HCT116 (cell line): ENCODE data around the gene MBD5. TPM values are rescaled to one million over a fixed set of nuclear protein-coding genes. Genes with fewer than 3 reads are reported as not detected.

Source experiments
- ATAC-seq: fragments of 200-7000 bp; cut with Tn5 transposase; 2 replicates; pipeline ENCODE4 v1.9.1; 2020; ENCODE audit warnings: mild to moderate bottlenecking, moderate library complexity
- BruUV-seq: library from RNA; stranded (reverse); fragments of 400-500 nt; replicated peaks from 2 replicates; lab custom pipeline; 2021; lab: Mats Ljungman, UMichigan
- CTCF ChIA-PET: fragments of 300-600 bp; sonication (Branson Sonifier 250); formaldehyde crosslinking; loops from one replicate; lab custom pipeline; 2021; ENCODE audit warnings: antibody characterized with exemption; lab: Charles Lee
- POLR2A ChIA-PET: fragments of 300-600, 350-600 bp; sonication (Branson Sonifier 250); formaldehyde crosslinking; loops from one replicate; lab custom pipeline; 2021; ENCODE audit warnings: antibody characterized with exemption; lab: Charles Lee
- RAD21 ChIA-PET, 2 experiments: fragments of 300-600 bp; sonication (Branson Sonifier 250); formaldehyde crosslinking; loops; one replicate each; lab custom pipeline; 2023; ENCODE audit warnings: low total read pairs in 2 of 2; ENCODE audit not compliant: uncharacterized antibody in 2 of 2, unreplicated experiment in 2 of 2, low non-redundant PET in 1 of 2; lab: Charles Lee
- DNase-seq: peaks from one replicate; pipeline ENCODE4 v3.0.0-alpha.2; 2010; ENCODE audit warnings: low read depth, low spot score
- H2AFZ ChIP-seq: fragments of 200-600 bp; shearing (Covaris generic), sonication (generic); 2 replicates; pipeline ENCODE4 v1.6.1; 2017; ENCODE audit warnings: low read depth, mixed run types, mixed read lengths, antibody characterized with exemption, low read length; ENCODE audit not compliant: poor library complexity, severe bottlenecking
- H3K27ac ChIP-seq: 2 replicates; pipeline ENCODE4 v1.5.1; 2012; ENCODE audit warnings: low read depth, low read length
- H3K27me3 ChIP-seq: fragments of 200-600 bp; sonication (generic); 2 replicates; pipeline ENCODE4 v1.6.1; 2016; ENCODE audit warnings: mixed run types, low read length, mixed read lengths; ENCODE audit not compliant: insufficient read depth
- H3K36me3 ChIP-seq, 2 experiments: fragments of 200-500 bp in 1 of 2; fragments of 200-600 bp in 1 of 2; sonication (Bioruptor generic) in 1 of 2; sonication (generic) in 1 of 2; 2 replicates each; pipeline versions ENCODE4 v1.5.1 to v1.6.1; 2014 to 2016; ENCODE audit warnings: low read length in 2 of 2, inconsistent platforms in 1 of 2, mixed read lengths in 1 of 2, mixed run types in 1 of 2; ENCODE audit not compliant: insufficient read depth in 2 of 2, control insufficient read depth in 1 of 2
- H3K4me1 ChIP-seq, 2 experiments: fragments of 200-600 bp in 1 of 2; sonication (generic) in 1 of 2; 2 replicates each; pipeline versions ENCODE4 v1.5.1 to v1.6.1; 2012 to 2017; ENCODE audit warnings: low read length in 2 of 2, inconsistent platforms in 1 of 2, mild to moderate bottlenecking in 1 of 2, mixed read lengths in 1 of 2, mixed run types in 1 of 2, moderate library complexity in 1 of 2; ENCODE audit not compliant: insufficient read depth in 2 of 2, control insufficient read depth in 1 of 2
- H3K4me2 ChIP-seq: fragments of 200-600 bp; sonication (generic); 2 replicates; pipeline ENCODE4 v1.6.1; 2017; ENCODE audit warnings: mixed run types, low read length, mixed read lengths
- H3K4me3 ChIP-seq, 2 experiments: fragments of 200-600 bp in 1 of 2; sonication (generic) in 1 of 2; replicated peaks in 1 of 2; 2 replicates each; pipeline ENCODE4 v1.5.1; 2011 to 2016; ENCODE audit warnings: low read length in 2 of 2, control low read depth in 1 of 2, low read depth in 1 of 2, mild to moderate bottlenecking in 1 of 2, mixed read lengths in 1 of 2, mixed run types in 1 of 2
- H3K79me2 ChIP-seq: fragments of 200-600 bp; sonication (generic); 2 replicates; pipeline ENCODE4 v1.6.1; 2017; ENCODE audit warnings: mild to moderate bottlenecking, mixed run types, low read length, moderate library complexity, mixed read lengths; ENCODE audit not compliant: insufficient read depth
- H3K9ac ChIP-seq: fragments of 200-600 bp; sonication (generic); 2 replicates; pipeline ENCODE4 v1.6.1; 2016; ENCODE audit warnings: low read length, mixed read lengths
- H3K9me2 ChIP-seq: fragments of 200-600 bp; sonication (generic), shearing (Covaris generic); 2 replicates; pipeline ENCODE4 v1.6.1; 2017; ENCODE audit warnings: mixed run types, mild to moderate bottlenecking, moderate library complexity; ENCODE audit not compliant: insufficient read depth
- H3K9me3 ChIP-seq, 2 experiments: fragments of 200-500 bp in 1 of 2; fragments of 200-600 bp in 1 of 2; sonication (Bioruptor generic) in 1 of 2; sonication (generic) in 1 of 2; 2 replicates each; pipeline ENCODE4 v1.6.1; 2014 to 2017; ENCODE audit warnings: low read length in 2 of 2, mixed read lengths in 2 of 2, inconsistent platforms in 1 of 2, low read depth in 1 of 2, mild to moderate bottlenecking in 1 of 2, mixed run types in 1 of 2, moderate library complexity in 1 of 2; ENCODE audit not compliant: control insufficient read depth in 1 of 2, insufficient read depth in 1 of 2
- H4K20me1 ChIP-seq: fragments of 200-600 bp; sonication (generic), shearing (Covaris generic); 2 replicates; pipeline ENCODE4 v1.6.1; 2017; ENCODE audit warnings: mixed run types, mild to moderate bottlenecking, moderate library complexity; ENCODE audit not compliant: insufficient read depth
- EGR1 ChIP-seq: IDR thresholded peaks from 2 replicates; pipeline ENCODE4 v1.6.1; 2012; ENCODE audit warnings: low read depth
- ELF1 ChIP-seq: IDR thresholded peaks from 2 replicates; pipeline ENCODE4 v1.6.1; 2012; ENCODE audit warnings: low read depth, borderline replicate concordance
- EZH2 ChIP-seq: fragments of 200-600 bp; sonication (generic); IDR thresholded peaks from 2 replicates; pipeline ENCODE4 v1.6.1; 2017; ENCODE audit warnings: antibody characterized with exemption, mixed run types
- FOSL1 ChIP-seq: IDR thresholded peaks from 2 replicates; pipeline ENCODE4 v1.6.1; 2012; ENCODE audit warnings: low read depth
- JUND ChIP-seq: IDR thresholded peaks from 2 replicates; pipeline ENCODE4 v1.6.1; 2012
- SP1 ChIP-seq: IDR thresholded peaks from 2 replicates; pipeline ENCODE4 v1.6.1; 2012; ENCODE audit warnings: low read depth
- SRF ChIP-seq: IDR thresholded peaks from 2 replicates; pipeline ENCODE4 v1.6.1; 2012; ENCODE audit warnings: low read depth
- TCF7L2 ChIP-seq: IDR thresholded peaks from 2 replicates; pipeline ENCODE4 v1.7.0; 2011; ENCODE audit warnings: borderline replicate concordance, inconsistent platforms; ENCODE audit not compliant: insufficient read depth, insufficient read length; ENCODE audit errors: extremely low read depth
- ZNF274 ChIP-seq: fragments of 200-500 bp; sonication (Bioruptor generic); IDR thresholded peaks from 2 replicates; pipeline ENCODE4 v1.6.1; 2014; ENCODE audit warnings: mild to moderate bottlenecking, low read depth, low read length, inconsistent platforms
- intact Hi-C: fragments of 100-400 bp; cut with micrococcal nuclease; formaldehyde crosslinking; loops from 2 replicates; pipeline ENCODE4 v1.10.0; 2022
- total RNA-seq: library from RNA; stranded (reverse); gene quantifications from one replicate; pipeline ENCODE4 v1.2.1, GENCODE V29; 2021; ENCODE audit not compliant: unreplicated experiment

MBD5 gene
- total RNA-seq, 1 experiment from 2014 or later = 20.5 TPM

- H3K27me3 ChIP-seq = no peaks in the 10 kb centered on the region
- H3K79me2 ChIP-seq = no peaks in the 10 kb centered on the region
- H3K36me3 ChIP-seq = no peaks in the 10 kb centered on the region
- no peak overlapping the region for H3K4me3 ChIP-seq
- H3K9me3 ChIP-seq = no peaks in the 10 kb centered on the region
- ChIA-PET CTCF (no interaction called here), RAD21 (no interaction called here), POLR2A (no interaction called here)
- no TSS peak for BruUV-seq
- no peak overlapping the region for H3K27ac ChIP-seq
- ATAC-seq = no peak
- intact Hi-C loops = no loop called here
- no peak overlapping the region for H3K9ac ChIP-seq
- H4K20me1 ChIP-seq = no peaks in the 10 kb centered on the region
- TF ChIP-seq ELF1 (no peak), EZH2 (no peak), JUND (no peak), FOSL1 (no peak), EGR1 (no peak), ZNF274 (no peak), TCF7L2 (no peak), SRF (no peak)
- no peak overlapping the region for H2AFZ ChIP-seq
- H3K9me2 ChIP-seq = no peaks in the 10 kb centered on the region
- no peak overlapping the region for H3K4me2 ChIP-seq
- DNase-seq = no peak
- H3K4me1 ChIP-seq = no peaks in the 10 kb centered on the region
These were observed 454.7 kb downstream of the MBD5 start for GRCh38 chr2:148475626-148476025.

DNA sequence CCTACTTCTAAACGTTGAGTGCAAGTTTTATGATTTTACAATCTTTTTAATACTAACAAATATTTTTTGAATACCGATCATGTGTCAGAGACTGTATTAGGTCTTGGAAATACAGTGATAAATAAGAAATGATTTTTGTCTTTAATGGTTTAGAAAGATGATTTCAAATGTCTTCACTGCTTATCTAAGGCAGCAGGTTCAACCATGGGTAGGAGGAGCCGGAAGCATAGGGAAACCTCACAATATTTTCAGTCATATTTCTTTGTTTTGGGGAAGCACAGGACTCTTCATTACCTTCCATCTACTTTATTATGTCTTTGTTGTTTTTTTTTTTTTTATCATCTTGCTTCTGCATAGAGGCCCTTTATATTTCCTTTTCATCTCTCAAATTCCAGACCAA is 458.5 kb downstream of the MBD5 start:
- Histone ChIP-seq H3K4me3 (no peak overlapping the region), H3K9me3 (no peaks in the 10 kb centered on the region), H3K4me2 (no peak overlapping the region)
- no peak for TF ChIP-seq SP1
- TF ChIP-seq, all 23 proteins: peak for 0
- ATAC-seq (no peak), DNase-seq (no peak)
- RAD21 ChIA-PET = no interaction called here
- Histone ChIP-seq H3K79me2 (no peaks in the 10 kb centered on the region), H3K9me2 (no peaks in the 10 kb centered on the region), H2AFZ (no peak overlapping the region), H3K27me3 (no peaks in the 10 kb centered on the region), H3K36me3 (no peaks in the 10 kb centered on the region), H3K4me1 (no peaks in the 10 kb centered on the region), H3K27ac (no peak overlapping the region), H4K20me1 (no peaks in the 10 kb centered on the region), H3K9ac (no peak overlapping the region)
- intact Hi-C loops = no loop called here
- CTCF ChIA-PET = no interaction called here
- BruUV-seq = no TSS peak
- POLR2A ChIA-PET = no interaction called here
